K562 (cell line): Measurements from ENCODE around the gene KIF25. TPM values are rescaled to one million over a fixed set of nuclear protein-coding genes. Genes with fewer than 3 reads are reported as not detected.
A peak's percentile ranks its signal among the peaks of the same experiment; 100 is the strongest.

Experiments
- CAMTA2 ChIP-seq: fragments of 250-450 bp; sonication (Bioruptor Pico); conservative IDR thresholded peaks from 2 replicates; pipeline ENCODE4 v1.5.1; 2022
- CEBPB ChIP-seq: fragments of 450-650 bp; IDR thresholded peaks from 2 replicates; pipeline ENCODE4 v1.6.1; 2016; ENCODE audit warnings: missing genetic modification characterization, missing compliant biosample characterization
- DDX20 ChIP-seq: fragments of 450-650 bp; IDR thresholded peaks from 2 replicates; pipeline ENCODE4 v1.6.1; 2016; ENCODE audit warnings: missing genetic modification characterization, low read depth, mild to moderate bottlenecking, missing compliant biosample characterization, moderate library complexity
- HIVEP1 ChIP-seq: fragments of 250-450 bp; sonication (Bioruptor Pico); IDR thresholded peaks from 2 replicates; pipeline ENCODE4 v1.4.0; 2020; ENCODE audit warnings: mild to moderate bottlenecking
- HSF4 ChIP-seq: fragments of 250-450 bp; sonication (Bioruptor Pico); IDR thresholded peaks from 2 replicates; pipeline ENCODE4 v2.1.2; 2022; ENCODE audit warnings: mild to moderate bottlenecking, moderate library complexity, borderline replicate concordance
- MCM5 ChIP-seq: fragments of 450-650 bp; IDR thresholded peaks from 2 replicates; pipeline ENCODE4 v1.6.1; 2016; ENCODE audit warnings: low read depth
- NR2C1 ChIP-seq, 2 experiments: fragments of 450-650 bp; IDR thresholded peaks; 2 replicates each; pipeline ENCODE4 v1.6.1; 2017; ENCODE audit warnings: mild to moderate bottlenecking in 2 of 2, antibody characterized with exemption in 1 of 2, inconsistent platforms in 1 of 2, missing compliant biosample characterization in 1 of 2, missing genetic modification characterization in 1 of 2
- RAD21 ChIP-seq, 2 experiments: fragments of 250-450 bp in 1 of 2; fragments of 450-650 bp in 1 of 2; sonication (Bioruptor Pico) in 1 of 2; formaldehyde crosslinking in 1 of 2; IDR thresholded peaks in 1 of 2; conservative IDR thresholded peaks in 1 of 2; 2 replicates each; pipeline versions ENCODE4 v1.4.0 to v1.8.0; 2020 to 2022; ENCODE audit warnings: mild to moderate bottlenecking in 2 of 2, moderate library complexity in 1 of 2
- RBM34 ChIP-seq: fragments of 200-400 bp; formaldehyde crosslinking; IDR thresholded peaks from 2 replicates; pipeline ENCODE4 v1.6.1; 2018; ENCODE audit warnings: low read length, borderline replicate concordance; ENCODE audit not compliant: insufficient read depth
- SAFB ChIP-seq: fragments of 200-400 bp; formaldehyde crosslinking; IDR thresholded peaks from 2 replicates; pipeline ENCODE4 v1.6.1; 2017; ENCODE audit warnings: low read depth, low read length, borderline replicate concordance
- SMC3 ChIP-seq: conservative IDR thresholded peaks from 2 replicates; pipeline ENCODE4 v1.6.1; 2011; ENCODE audit warnings: low read depth, low read length, improper control_type of control experiment; ENCODE audit not compliant: insufficient read depth
- ZNF551 ChIP-seq: fragments of 250-450 bp; sonication (Bioruptor Pico); IDR thresholded peaks from 2 replicates; pipeline ENCODE4 v1.5.0; 2021; ENCODE audit warnings: mild to moderate bottlenecking, moderate library complexity
- ZZZ3 ChIP-seq: fragments of 450-650 bp; IDR thresholded peaks from 2 replicates; pipeline ENCODE4 v1.6.1; 2016; ENCODE audit warnings: antibody characterized with exemption, mild to moderate bottlenecking, moderate library complexity
- polyA plus RNA-seq, 8 experiments: library from polyadenylated mRNA; depleted of rRNA in 4 of 8; stranded (reverse) in 5 of 8; unstranded in 3 of 8; fragments of >200 nt; fragmentation: Nextera tagmentation in 2 of 8; fragmentation: Illumina TruSeq in 1 of 8; extraction: Ambion mirVana in 2 of 8; extraction: Trizol in 1 of 8; gene quantifications; 2 replicates each; pipeline versions ENCODE4 v1.2.1 to v1.2.3, GENCODE V29; 2011 to 2014; ENCODE audit warnings: inconsistent platforms in 1 of 8, missing spikeins in 1 of 8
- total RNA-seq, 7 experiments: library from RNA; depleted of rRNA in 6 of 7; stranded (reverse); fragments of >200 nt in 6 of 7; fragmentation: Illumina TruSeq in 2 of 7; extraction: Trizol in 2 of 7; gene quantifications; 2 replicates each; pipeline versions ENCODE4 v1.2.1 to v1.2.3, GENCODE V29; 2011 to 2021; ENCODE audit warnings: low replicate concordance in 1 of 7
- TF ChIP-seq, protein P1 (sequence below): fragments of 450-650 bp; IDR thresholded peaks from one replicate; pipeline ENCODE4 v1.6.1; 2018; ENCODE audit warnings: mild to moderate bottlenecking, moderate library complexity; ENCODE audit not compliant: partially characterized antibody
- TF ChIP-seq, protein P2 (sequence below), 2 experiments: IDR thresholded peaks; 2 replicates each; pipeline ENCODE4 v1.6.1; 2012; ENCODE audit warnings: improper control_type of control experiment in 2 of 2, low read depth in 2 of 2, low read length in 2 of 2, borderline replicate concordance in 1 of 2
- TF ChIP-seq, protein P3 (sequence below): fragments of 250-450 bp; sonication (Bioruptor Pico); IDR thresholded peaks from 2 replicates; pipeline ENCODE4 v1.4.0; 2020
- TF ChIP-seq, protein P4 (sequence below): IDR thresholded peaks from 2 replicates; pipeline ENCODE4 v1.6.1; 2014; ENCODE audit warnings: antibody characterized with exemption
- TF ChIP-seq, protein P5 (sequence below): fragments of 450-650 bp; IDR thresholded peaks from 2 replicates; pipeline ENCODE4 v1.6.1; 2016
- TF ChIP-seq, protein P6 (sequence below): IDR thresholded peaks from 2 replicates; pipeline ENCODE4 v1.6.1; 2012; ENCODE audit warnings: low read depth, low read length, improper control_type of control experiment, borderline replicate concordance

The KIF25 gene
- total and polyA plus RNA-seq, 9 of the 15 experiments (the other 6 are each of a cell fraction or from before 2014, with no cell fraction given), result 0.04 to 0.49 (median 0.23) TPM; not detected in 5

DNA sequence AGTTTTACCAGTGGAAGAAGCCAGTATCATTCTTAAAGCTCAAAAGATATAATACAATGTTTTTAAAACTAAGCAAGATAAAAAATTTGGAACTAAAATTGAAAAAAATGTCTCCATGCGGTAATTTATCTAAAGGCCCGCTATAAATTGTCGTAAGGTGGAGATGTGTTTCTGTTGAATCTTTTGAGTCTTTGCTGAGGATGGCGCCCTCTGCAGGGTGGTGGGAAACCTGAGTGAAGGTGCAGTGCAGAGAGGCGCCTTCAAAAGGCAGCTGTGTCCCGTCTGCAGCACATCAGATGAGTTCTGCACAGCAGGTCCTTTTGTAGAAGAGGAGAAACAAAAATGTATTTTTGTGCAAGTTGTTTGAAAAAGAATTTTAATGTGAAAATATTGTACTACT is 29.4 kb upstream of the KIF25 start (continued):
- TF ChIP-seq DDX20 (tag) (no peak), CAMTA2 (CRISPR knock-in tag) (no peak), SMC3 (0 out of 2 replicates have a peak, but pooled peaks have one; percentile 30), NR2C1 (IDR thresholded peaks at IDR 0.05) (no peak), NR2C1 (tag; IDR thresholded peaks at IDR 0.05) (no peak), CEBPB (tag) (no peak), ZNF551 (CRISPR knock-in tag) (no peak), SAFB (no peak), RBM34 (no peak), RAD21 (CRISPR knock-in tag; conservative IDR thresholded peaks at IDR 0.05 in 1 of 2, IDR thresholded peaks at IDR 0.05 in 1 of 2) (peak in 1 of 2 experiments; percentile 51; a peak in 2 of 4 replicates), ZZZ3 (no peak), HIVEP1 (CRISPR knock-in tag) (no peak), HSF4 (CRISPR knock-in tag) (no peak), MCM5 (no peak)
- TF ChIP-seq, protein P1, sequence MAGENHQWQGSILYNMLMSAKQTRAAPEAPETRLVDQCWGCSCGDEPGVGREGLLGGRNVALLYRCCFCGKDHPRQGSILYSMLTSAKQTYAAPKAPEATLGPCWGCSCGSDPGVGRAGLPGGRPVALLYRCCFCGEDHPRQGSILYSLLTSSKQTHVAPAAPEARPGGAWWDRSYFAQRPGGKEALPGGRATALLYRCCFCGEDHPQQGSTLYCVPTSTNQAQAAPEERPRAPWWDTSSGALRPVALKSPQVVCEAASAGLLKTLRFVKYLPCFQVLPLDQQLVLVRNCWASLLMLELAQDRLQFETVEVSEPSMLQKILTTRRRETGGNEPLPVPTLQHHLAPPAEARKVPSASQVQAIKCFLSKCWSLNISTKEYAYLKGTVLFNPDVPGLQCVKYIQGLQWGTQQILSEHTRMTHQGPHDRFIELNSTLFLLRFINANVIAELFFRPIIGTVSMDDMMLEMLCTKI, result no peak
- TF ChIP-seq, protein P2, sequence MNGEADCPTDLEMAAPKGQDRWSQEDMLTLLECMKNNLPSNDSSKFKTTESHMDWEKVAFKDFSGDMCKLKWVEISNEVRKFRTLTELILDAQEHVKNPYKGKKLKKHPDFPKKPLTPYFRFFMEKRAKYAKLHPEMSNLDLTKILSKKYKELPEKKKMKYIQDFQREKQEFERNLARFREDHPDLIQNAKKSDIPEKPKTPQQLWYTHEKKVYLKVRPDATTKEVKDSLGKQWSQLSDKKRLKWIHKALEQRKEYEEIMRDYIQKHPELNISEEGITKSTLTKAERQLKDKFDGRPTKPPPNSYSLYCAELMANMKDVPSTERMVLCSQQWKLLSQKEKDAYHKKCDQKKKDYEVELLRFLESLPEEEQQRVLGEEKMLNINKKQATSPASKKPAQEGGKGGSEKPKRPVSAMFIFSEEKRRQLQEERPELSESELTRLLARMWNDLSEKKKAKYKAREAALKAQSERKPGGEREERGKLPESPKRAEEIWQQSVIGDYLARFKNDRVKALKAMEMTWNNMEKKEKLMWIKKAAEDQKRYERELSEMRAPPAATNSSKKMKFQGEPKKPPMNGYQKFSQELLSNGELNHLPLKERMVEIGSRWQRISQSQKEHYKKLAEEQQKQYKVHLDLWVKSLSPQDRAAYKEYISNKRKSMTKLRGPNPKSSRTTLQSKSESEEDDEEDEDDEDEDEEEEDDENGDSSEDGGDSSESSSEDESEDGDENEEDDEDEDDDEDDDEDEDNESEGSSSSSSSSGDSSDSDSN (IDR thresholded peaks at IDR 0.05; ENCODE audit: borderline replicate concordance in 1 of 2, low read depth in 2 of 2, low read length in 2 of 2), result no peak
- TF ChIP-seq, protein P3, sequence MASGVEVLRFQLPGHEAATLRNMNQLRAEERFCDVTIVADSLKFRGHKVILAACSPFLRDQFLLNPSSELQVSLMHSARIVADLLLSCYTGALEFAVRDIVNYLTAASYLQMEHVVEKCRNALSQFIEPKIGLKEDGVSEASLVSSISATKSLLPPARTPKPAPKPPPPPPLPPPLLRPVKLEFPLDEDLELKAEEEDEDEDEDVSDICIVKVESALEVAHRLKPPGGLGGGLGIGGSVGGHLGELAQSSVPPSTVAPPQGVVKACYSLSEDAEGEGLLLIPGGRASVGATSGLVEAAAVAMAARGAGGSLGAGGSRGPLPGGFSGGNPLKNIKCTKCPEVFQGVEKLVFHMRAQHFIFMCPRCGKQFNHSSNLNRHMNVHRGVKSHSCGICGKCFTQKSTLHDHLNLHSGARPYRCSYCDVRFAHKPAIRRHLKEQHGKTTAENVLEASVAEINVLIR (CRISPR knock-in tag), result no peak
- TF ChIP-seq, protein P4, sequence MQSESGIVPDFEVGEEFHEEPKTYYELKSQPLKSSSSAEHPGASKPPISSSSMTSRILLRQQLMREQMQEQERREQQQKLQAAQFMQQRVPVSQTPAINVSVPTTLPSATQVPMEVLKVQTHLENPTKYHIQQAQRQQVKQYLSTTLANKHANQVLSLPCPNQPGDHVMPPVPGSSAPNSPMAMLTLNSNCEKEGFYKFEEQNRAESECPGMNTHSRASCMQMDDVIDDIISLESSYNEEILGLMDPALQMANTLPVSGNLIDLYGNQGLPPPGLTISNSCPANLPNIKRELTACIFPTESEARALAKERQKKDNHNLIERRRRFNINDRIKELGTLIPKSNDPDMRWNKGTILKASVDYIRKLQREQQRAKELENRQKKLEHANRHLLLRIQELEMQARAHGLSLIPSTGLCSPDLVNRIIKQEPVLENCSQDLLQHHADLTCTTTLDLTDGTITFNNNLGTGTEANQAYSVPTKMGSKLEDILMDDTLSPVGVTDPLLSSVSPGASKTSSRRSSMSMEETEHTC, result no peak
- TF ChIP-seq, protein P5, sequence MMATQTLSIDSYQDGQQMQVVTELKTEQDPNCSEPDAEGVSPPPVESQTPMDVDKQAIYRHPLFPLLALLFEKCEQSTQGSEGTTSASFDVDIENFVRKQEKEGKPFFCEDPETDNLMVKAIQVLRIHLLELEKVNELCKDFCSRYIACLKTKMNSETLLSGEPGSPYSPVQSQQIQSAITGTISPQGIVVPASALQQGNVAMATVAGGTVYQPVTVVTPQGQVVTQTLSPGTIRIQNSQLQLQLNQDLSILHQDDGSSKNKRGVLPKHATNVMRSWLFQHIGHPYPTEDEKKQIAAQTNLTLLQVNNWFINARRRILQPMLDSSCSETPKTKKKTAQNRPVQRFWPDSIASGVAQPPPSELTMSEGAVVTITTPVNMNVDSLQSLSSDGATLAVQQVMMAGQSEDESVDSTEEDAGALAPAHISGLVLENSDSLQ, result no peak
- TF ChIP-seq, protein P6, sequence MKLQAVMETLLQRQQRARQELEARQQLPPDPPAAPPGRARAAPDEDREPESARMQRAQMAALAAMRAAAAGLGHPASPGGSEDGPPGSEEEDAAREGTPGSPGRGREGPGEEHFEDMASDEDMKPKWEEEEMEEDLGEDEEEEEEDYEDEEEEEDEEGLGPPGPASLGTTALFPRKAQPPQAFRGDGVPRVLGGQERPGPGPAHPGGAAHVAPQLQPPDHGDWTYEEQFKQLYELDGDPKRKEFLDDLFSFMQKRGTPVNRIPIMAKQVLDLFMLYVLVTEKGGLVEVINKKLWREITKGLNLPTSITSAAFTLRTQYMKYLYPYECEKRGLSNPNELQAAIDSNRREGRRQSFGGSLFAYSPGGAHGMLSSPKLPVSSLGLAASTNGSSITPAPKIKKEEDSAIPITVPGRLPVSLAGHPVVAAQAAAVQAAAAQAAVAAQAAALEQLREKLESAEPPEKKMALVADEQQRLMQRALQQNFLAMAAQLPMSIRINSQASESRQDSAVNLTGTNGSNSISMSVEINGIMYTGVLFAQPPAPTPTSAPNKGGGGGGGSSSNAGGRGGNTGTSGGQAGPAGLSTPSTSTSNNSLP, result 0 out of 2 replicates have a peak, but pooled peaks have one; percentile 22
